ENCODE results near the gene KIRREL1.

DNA sequence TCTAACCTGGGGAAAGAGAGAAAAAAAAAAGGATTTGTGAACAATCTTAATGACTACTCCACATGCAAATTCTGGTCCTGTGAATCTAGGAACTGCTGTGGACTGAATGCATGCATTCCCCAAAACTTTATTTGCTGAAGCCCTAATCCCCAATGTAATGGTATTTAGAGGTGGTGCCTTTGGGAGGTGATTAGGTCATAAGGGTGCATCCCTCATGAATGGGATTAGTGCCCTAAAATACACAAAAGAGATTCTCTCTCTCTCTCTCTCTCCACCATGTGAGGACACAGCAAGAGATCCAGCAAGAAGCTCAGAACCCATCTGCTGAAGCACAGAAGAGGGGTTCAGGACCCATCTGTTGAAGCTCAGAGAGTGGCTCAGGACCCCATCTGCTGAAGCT lies 26.2 kb upstream of the KIRREL1 start:
- TF ChIP-seq, protein P1, sequence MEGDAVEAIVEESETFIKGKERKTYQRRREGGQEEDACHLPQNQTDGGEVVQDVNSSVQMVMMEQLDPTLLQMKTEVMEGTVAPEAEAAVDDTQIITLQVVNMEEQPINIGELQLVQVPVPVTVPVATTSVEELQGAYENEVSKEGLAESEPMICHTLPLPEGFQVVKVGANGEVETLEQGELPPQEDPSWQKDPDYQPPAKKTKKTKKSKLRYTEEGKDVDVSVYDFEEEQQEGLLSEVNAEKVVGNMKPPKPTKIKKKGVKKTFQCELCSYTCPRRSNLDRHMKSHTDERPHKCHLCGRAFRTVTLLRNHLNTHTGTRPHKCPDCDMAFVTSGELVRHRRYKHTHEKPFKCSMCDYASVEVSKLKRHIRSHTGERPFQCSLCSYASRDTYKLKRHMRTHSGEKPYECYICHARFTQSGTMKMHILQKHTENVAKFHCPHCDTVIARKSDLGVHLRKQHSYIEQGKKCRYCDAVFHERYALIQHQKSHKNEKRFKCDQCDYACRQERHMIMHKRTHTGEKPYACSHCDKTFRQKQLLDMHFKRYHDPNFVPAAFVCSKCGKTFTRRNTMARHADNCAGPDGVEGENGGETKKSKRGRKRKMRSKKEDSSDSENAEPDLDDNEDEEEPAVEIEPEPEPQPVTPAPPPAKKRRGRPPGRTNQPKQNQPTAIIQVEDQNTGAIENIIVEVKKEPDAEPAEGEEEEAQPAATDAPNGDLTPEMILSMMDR (IDR thresholded peaks at IDR 0.05) = no peak
- TF ChIP-seq POLR2A (IDR thresholded peaks at IDR 0.05) (no peak), POLR2AphosphoS5 (IDR thresholded peaks at IDR 0.05) (no peak)

Data from breast epithelium (tissue), 3 donors.